OCI-LY3 (cell line): ENCODE results near the gene XPO6.

Source experiments
- CTCF ChIP-seq: fragments of 200-600, 300-600 bp; sonication (generic); IDR thresholded peaks from 2 replicates; pipeline ENCODE4 v1.5.1; 2014; ENCODE audit warnings: antibody characterized with exemption, low read length, low read depth
- EZH2phosphoT487 ChIP-seq: fragments of 200-600 bp; shearing (Covaris generic); IDR thresholded peaks from 2 replicates; pipeline ENCODE4 v1.6.1; 2018; ENCODE audit warnings: antibody characterized with exemption, mixed run types, low read depth

GRCh38 chr16:28073836-28074235 lies 137.9 kb downstream of the XPO6 start:
- no peak for TF ChIP-seq CTCF
- TF ChIP-seq EZH2phosphoT487, result no peak
